Measurements from ENCODE around the gene TSPAN18.

The TSPAN18 gene

GRCh38 chr11:44741976-44742375, 15.2 kb downstream of the TSPAN18 start:
- peaks cover 11% of the 10 kb centered on the region for H3K4me1 Mint-ChIP-seq (ENCODE audit: low read depth)
- no peak overlapping the region for H3K4me3 Mint-ChIP-seq
- no peaks in the 10 kb centered on the region for H3K36me3 Mint-ChIP-seq (ENCODE audit: low read depth)
- no peak overlapping the region for H3K27ac Mint-ChIP-seq
- H3K27me3 Mint-ChIP-seq = peaks cover 8% of the 10 kb centered on the region
- H3K9me3 Mint-ChIP-seq = no peaks in the 10 kb centered on the region

- H3K36me3 Mint-ChIP-seq (ENCODE audit: low read depth) = no peaks in the 10 kb centered on the region
These were observed 15.9 kb downstream of the TSPAN18 start for GRCh38 chr11:44742508-44743246.

GRCh38 chr11:44743326-44743725, 16.6 kb downstream of the TSPAN18 start:
- no peaks in the 10 kb centered on the region for H3K36me3 Mint-ChIP-seq (ENCODE audit: low read depth)
- H3K4me1 Mint-ChIP-seq (ENCODE audit: low read depth) = peaks cover 9% of the 10 kb centered on the region
- no peak overlapping the region for H3K4me3 Mint-ChIP-seq
- H3K27ac Mint-ChIP-seq = no peak overlapping the region
- no peaks in the 10 kb centered on the region for H3K9me3 Mint-ChIP-seq
- peaks cover 8% of the 10 kb centered on the region for H3K27me3 Mint-ChIP-seq

More at GRCh38 chr11:44742508-44743246, 15.9 kb downstream of the TSPAN18 start:
- Mint-ChIP-seq H3K27ac (no peak overlapping the region), H3K9me3 (no peaks in the 10 kb centered on the region), H3K4me1 (ENCODE audit: low read depth) (peaks cover 10% of the 10 kb centered on the region), H3K4me3 (no peak overlapping the region), H3K27me3 (peaks cover 8% of the 10 kb centered on the region)

GRCh38 chr11:44743959-44744557, 17.3 kb downstream of the TSPAN18 start:
- Mint-ChIP-seq H3K4me1 (ENCODE audit: low read depth) (peaks cover 9% of the 10 kb centered on the region), H3K9me3 (no peaks in the 10 kb centered on the region), H3K4me3 (no peak overlapping the region), H3K36me3 (ENCODE audit: low read depth) (no peaks in the 10 kb centered on the region), H3K27me3 (peaks cover 8% of the 10 kb centered on the region), H3K27ac (no peak overlapping the region)

- Mint-ChIP-seq H3K4me3 (no peak overlapping the region), H3K27ac (no peak overlapping the region), H3K9me3 (no peaks in the 10 kb centered on the region), H3K27me3 (no peaks in the 10 kb centered on the region), H3K4me1 (ENCODE audit: low read depth) (peaks cover 9% of the 10 kb centered on the region), H3K36me3 (ENCODE audit: low read depth) (no peaks in the 10 kb centered on the region)
These were observed 20.1 kb downstream of the TSPAN18 start for GRCh38 chr11:44746894-44747293.

- no peaks in the 10 kb centered on the region for H3K9me3 Mint-ChIP-seq
- H3K4me3 Mint-ChIP-seq = no peak overlapping the region
- no peaks in the 10 kb centered on the region for H3K27me3 Mint-ChIP-seq
- no peak overlapping the region for H3K27ac Mint-ChIP-seq
- H3K4me1 Mint-ChIP-seq (ENCODE audit: low read depth) = peaks cover 9% of the 10 kb centered on the region
- no peaks in the 10 kb centered on the region for H3K36me3 Mint-ChIP-seq (ENCODE audit: low read depth)
These were observed 20.6 kb downstream of the TSPAN18 start for GRCh38 chr11:44747316-44747715.

- Mint-ChIP-seq H3K27me3 (no peaks in the 10 kb centered on the region), H3K4me1 (ENCODE audit: low read depth) (peaks cover 9% of the 10 kb centered on the region), H3K27ac (peak overlapping the region; percentile 15), H3K4me3 (no peak overlapping the region), H3K36me3 (ENCODE audit: low read depth) (no peaks in the 10 kb centered on the region), H3K9me3 (no peaks in the 10 kb centered on the region)
These were observed 21.1 kb downstream of the TSPAN18 start for GRCh38 chr11:44747836-44748235.

GRCh38 chr11:44748606-44749005, 21.8 kb downstream of the TSPAN18 start:
- Mint-ChIP-seq H3K4me3 (no peak overlapping the region), H3K27me3 (no peaks in the 10 kb centered on the region), H3K4me1 (ENCODE audit: low read depth) (peaks cover 9% of the 10 kb centered on the region), H3K36me3 (ENCODE audit: low read depth) (no peaks in the 10 kb centered on the region), H3K27ac (no peak overlapping the region), H3K9me3 (no peaks in the 10 kb centered on the region)

GRCh38 chr11:44749189-44749588, 22.4 kb downstream of the TSPAN18 start:
- no peak overlapping the region for H3K4me3 Mint-ChIP-seq
- no peaks in the 10 kb centered on the region for H3K27me3 Mint-ChIP-seq
- peaks cover 9% of the 10 kb centered on the region for H3K4me1 Mint-ChIP-seq (ENCODE audit: low read depth)
- no peak overlapping the region for H3K27ac Mint-ChIP-seq
- H3K36me3 Mint-ChIP-seq (ENCODE audit: low read depth) = no peaks in the 10 kb centered on the region
- H3K9me3 Mint-ChIP-seq = no peaks in the 10 kb centered on the region

GRCh38 chr11:44750551-44751465, 24.0 kb downstream of the TSPAN18 start:
- H3K9me3 Mint-ChIP-seq = no peaks in the 10 kb centered on the region
- peaks cover 9% of the 10 kb centered on the region for H3K4me1 Mint-ChIP-seq (ENCODE audit: low read depth)
- H3K36me3 Mint-ChIP-seq (ENCODE audit: low read depth) = no peaks in the 10 kb centered on the region
- no peak overlapping the region for H3K27ac Mint-ChIP-seq
- no peaks in the 10 kb centered on the region for H3K27me3 Mint-ChIP-seq
- no peak overlapping the region for H3K4me3 Mint-ChIP-seq

GRCh38 chr11:44752300-44752699, 25.5 kb downstream of the TSPAN18 start:
- Mint-ChIP-seq H3K4me1 (ENCODE audit: low read depth) (peaks cover 7% of the 10 kb centered on the region), H3K36me3 (ENCODE audit: low read depth) (no peaks in the 10 kb centered on the region), H3K27me3 (no peaks in the 10 kb centered on the region), H3K27ac (no peak overlapping the region), H3K4me3 (no peak overlapping the region), H3K9me3 (no peaks in the 10 kb centered on the region)

GRCh38 chr11:44752713-44753112, 26.0 kb downstream of the TSPAN18 start:
- no peaks in the 10 kb centered on the region for H3K9me3 Mint-ChIP-seq
- no peaks in the 10 kb centered on the region for H3K27me3 Mint-ChIP-seq
- H3K36me3 Mint-ChIP-seq (ENCODE audit: low read depth) = no peaks in the 10 kb centered on the region
- H3K4me3 Mint-ChIP-seq = no peak overlapping the region
- H3K4me1 Mint-ChIP-seq (ENCODE audit: low read depth) = peaks cover 3% of the 10 kb centered on the region
- no peak overlapping the region for H3K27ac Mint-ChIP-seq

GRCh38 chr11:44753961-44754645, 27.3 kb downstream of the TSPAN18 start:
- Mint-ChIP-seq H3K4me1 (ENCODE audit: low read depth) (no peaks in the 10 kb centered on the region), H3K36me3 (ENCODE audit: low read depth) (no peaks in the 10 kb centered on the region), H3K27me3 (no peaks in the 10 kb centered on the region), H3K9me3 (peaks cover 6% of the 10 kb centered on the region), H3K4me3 (no peak overlapping the region), H3K27ac (no peak overlapping the region)

GRCh38 chr11:44754876-44755555, 28.3 kb downstream of the TSPAN18 start:
- H3K36me3 Mint-ChIP-seq (ENCODE audit: low read depth) = no peaks in the 10 kb centered on the region
- peaks cover 10% of the 10 kb centered on the region for H3K9me3 Mint-ChIP-seq
- no peak overlapping the region for H3K4me3 Mint-ChIP-seq
- H3K4me1 Mint-ChIP-seq (ENCODE audit: low read depth) = no peaks in the 10 kb centered on the region
- peaks cover 5% of the 10 kb centered on the region for H3K27me3 Mint-ChIP-seq
- H3K27ac Mint-ChIP-seq = no peak overlapping the region

All from stimulated activated naive CD8-positive, alpha-beta T cell treated with anti-CD3 and anti-CD28 coated beads, Interleukin-15, Interleukin-2, amounts not matched to agents 100 ng/mL and 50 ng/mL, for 24 hours (primary cell).